Measurements from ENCODE around the gene SERTAD2.

The SERTAD2 gene

DNA sequence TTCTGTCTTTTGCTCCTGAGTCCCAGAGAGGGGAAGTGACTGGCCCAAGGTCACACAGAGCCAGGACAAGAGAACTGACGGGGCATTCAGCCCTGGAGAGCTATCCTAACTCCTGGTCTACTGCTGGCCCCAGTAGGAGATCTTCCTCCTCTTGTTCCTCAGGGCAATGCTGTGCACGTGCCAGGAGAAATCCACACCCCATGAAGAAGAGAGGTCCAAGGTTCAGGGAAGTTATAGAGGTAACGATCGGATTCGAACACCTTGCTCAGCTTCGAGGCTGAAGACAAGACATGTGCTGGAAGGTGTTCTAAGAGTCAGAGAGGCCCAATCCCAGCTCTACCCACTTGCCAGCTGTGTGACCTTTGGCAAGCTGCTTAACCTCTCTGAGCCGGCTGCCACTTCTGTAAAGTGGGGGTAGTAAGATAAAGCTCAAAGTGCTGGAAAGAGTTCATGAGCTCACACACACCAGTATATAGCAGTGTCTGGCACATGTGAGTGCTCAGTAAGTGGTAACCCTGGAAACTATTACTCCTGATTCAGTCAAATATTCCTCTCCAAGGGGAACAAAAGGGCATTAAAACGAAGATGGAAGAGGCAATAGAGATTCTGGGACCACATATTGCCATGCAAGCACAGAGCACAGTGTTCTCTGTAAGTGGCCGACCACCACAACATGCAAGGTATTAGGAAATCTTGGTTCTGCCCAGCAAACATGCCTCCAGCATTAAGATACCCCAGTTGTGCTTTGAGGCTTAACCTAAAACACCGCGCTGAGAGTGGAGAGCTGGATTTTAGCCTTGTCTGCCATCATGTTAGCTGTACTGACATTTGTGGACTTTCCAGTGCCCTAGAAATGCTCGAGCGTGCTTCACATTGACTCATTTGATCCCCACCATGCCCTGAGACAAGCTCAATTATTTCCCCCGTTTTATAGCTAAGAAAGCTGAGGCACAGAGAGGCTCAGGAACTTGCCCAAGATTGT is 25.6 kb downstream of the SERTAD2 start:
- DNase-seq (ENCODE audit: low spot score): no peak

DNA sequence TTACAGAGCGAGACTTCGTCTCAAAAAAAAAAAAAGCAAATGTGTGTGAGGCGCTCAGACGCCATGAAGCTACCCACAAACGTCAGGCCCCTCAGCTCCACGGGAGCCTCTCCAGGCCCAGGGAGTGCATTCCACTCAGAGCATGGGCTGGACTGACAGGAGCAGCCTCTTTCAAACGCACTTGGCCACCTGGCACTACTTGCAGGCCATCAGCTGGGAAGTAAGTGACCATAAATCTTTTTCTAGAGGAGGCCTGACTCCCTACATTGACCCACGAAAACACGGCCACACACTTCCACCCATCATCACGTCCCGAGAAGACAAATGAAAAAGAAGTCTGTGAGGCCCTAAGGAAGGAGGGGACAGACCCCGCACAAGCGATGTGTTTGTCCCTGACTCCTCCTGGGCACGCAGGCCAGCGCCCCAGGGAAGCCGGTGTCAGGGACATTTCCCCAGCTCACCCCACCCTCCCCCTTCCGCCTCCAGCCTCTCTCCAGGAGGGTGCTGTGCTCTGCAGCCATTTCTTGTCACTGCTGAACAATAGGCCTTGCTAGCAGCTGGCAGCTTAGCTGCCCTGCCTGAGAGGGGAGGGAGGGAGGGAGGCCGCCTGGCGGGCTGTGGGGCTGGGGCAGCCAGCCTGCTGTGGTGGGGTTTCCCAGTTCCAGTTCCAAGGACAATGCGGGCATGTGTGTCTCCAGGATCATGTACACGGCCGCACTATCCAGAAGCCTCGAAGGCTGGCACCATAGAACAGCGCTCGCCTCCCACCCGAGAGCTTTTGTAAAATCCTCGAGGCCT is 26.6 kb downstream of the SERTAD2 start:
- no peak for DNase-seq (ENCODE audit: low spot score)

DNA sequence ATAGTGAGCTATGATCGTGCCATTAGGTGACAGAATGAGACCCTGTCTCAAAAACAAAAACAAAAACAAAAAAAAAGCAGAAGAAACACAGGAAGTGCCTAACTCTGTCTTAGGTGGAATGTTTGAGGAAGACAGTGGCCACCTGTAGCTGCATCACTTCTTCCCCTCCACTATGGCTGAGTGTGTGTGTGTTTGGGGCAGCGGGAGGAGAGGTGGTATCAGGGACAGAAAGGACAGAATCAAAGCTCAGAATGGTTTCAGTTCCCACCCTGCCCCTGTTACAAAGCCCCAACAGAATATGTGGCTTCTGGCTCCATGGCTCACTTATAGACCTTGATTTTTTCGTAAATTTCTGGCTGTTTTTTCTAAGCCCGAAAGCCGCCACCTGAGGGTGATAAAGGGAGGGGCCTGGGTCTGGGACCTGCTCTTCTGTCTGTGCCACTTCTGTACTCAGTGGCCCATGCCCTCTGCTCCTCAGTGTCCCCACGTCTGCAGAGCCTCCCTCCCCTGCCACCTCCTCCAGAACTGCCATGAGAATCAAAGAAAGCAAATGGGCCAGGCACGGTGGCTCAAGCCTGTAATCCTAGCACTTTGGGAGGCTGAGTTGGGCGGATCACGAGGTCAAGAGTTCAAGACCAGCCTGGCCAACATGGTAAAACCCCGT is 27.4 kb downstream of the SERTAD2 start:
- no peak for DNase-seq (ENCODE audit: low spot score)

DNA sequence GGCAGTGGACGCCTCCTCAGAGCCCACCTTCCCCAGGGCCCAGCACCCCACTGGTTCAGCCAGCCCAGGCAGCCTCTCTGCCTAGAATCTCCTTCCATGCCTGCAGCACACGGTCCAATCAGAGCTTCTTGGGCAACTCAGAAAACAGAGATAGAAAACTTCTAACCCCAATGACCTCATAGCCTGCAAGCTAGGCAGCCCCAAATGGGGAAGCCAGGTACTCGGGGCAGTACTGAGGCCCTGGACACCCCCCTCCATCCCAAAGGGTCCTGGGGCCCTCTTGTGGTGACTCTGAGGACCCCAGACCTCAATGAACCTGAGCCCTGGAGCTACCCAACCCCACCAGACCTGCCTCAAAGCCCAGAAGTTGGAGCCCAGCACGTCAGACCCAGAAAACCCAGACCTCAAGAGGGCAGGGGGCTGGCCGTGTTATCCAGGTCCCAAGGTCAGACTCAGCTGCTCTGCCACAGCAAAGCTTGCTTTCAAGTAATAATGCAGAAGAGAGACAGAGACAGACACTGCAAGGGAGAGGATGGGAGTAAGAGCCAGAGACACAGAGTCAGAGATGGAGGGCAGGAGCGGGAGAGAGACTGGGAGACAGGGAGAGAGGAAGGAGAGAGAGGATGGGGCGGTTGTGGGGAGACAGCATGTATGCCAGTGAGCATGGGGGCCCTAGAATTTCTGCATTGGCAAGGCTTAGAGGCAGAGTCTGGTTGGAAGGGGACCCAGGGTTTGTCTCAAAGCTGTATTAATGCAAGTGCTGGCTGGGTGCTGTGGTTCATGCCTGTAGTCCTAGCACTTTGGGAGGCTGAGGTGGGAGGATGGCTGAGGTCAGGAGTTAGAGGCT is 28.2 kb downstream of the SERTAD2 start:
- no peak for DNase-seq (ENCODE audit: low spot score)

DNA sequence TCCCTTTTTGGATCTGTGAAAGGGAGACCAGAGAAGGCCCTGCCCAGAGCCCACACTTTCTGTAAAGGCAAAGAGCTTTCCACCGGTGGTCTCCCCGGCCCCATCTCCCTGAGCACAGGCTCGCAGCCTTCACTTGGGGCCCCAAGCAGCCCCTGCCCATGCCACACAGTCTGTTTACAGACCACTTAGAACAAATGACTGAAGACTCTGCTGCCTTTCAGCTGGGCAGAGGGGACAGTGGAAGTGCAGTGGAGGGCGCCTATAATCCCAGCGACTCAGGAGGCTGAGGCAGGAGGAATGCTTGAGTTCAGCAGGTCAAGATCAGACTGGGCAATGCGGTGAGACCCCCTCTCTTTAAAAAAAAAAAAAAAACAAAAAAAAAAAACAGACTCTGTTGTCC is 28.9 kb downstream of the SERTAD2 start:
- DNase-seq (ENCODE audit: low spot score): no peak

DNA sequence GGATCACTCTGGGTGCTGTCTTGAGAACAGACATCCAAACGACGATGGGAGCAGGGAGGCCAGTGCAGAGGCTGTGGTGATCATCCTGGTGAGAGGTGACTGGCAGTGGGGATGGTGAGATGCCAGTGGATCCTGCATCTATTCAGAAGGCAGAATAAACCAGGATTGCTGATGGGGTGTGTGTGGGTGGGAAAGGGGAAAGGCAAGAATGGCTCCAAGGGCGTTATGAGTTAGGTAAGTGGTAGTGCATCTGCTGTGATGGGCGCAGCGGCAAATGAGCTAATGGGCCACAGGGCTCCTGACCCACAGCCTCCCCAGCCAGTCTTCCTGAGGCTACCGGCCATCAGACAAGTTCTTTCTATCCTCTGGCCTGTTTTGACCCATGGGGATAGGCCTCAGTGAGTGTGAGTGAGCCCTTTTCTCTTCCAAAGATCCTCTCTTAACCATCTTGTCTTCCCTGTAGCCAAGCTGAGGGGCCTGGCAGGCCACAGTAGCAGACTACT is 29.6 kb downstream of the SERTAD2 start:
- no peak for DNase-seq (ENCODE audit: low spot score)

DNA sequence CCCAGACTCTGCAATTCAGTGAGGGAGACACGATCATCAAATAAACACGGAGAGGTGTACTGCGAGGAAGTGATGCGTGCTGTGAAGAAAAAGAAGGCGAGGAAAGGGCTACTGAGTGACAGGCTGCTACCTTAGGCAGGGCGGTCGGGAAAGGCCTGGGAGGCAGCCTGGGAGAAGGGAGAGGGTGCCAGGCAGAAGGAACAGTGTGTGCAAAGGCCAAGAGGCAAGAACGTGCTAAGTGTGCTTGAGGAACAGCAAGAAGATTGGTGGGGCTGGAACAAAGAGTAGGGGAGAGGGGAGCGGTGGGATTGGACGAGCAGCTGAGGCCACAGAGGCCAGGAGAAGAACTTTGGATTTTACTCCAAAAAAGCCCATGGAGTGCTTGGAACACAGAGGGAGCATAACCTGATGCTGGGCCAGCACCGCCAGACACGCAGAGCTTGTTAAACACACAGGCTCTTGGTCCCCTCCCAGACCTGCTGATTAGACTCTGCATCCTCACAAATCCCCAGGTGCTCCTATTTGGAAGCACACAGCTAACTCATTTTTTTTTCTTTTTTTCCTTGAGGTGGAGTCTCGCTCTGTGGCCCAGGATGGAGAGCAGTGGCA is 30.4 kb downstream of the SERTAD2 start:
- DNase-seq (ENCODE audit: low spot score): no peak

DNA sequence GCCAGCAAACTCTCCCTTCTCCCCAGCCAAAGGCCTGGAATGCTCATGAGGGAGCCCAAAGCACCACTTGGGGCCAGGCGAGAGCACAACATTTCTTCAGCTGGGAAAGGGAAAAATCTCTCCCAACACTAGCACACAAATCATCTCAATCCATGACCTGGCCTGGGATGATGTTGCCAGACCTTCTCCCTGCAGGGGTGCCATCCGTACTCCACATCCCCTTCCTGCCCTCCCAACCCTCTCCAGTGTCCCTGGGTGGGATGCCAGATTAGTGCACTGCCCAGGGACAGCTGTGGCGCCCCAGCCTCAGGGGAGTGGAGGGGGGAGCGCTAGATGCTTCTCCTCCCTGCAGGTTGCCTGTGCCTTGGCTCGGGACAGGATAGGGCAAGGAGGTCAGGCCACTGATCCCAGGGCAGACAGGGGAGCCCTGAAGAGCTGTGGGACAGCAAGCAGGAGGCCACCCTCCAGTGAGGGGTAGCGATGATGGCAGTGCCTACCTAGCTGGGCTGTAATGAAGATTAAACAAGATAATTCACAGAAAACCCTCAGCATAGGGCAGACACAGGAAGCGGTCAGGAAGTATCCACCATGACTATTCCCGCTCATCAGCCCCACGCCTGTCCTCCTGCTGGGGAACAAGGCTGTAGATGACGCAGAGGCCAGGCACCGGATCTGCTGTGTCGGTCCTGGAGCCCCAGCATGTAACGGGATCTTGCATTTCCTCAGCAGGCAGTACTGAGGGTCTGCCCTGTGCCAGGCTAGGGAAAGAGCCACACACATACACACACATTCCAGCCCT is 31.1 kb downstream of the SERTAD2 start:
- DNase-seq (ENCODE audit: low spot score): peak; percentile 61

DNA sequence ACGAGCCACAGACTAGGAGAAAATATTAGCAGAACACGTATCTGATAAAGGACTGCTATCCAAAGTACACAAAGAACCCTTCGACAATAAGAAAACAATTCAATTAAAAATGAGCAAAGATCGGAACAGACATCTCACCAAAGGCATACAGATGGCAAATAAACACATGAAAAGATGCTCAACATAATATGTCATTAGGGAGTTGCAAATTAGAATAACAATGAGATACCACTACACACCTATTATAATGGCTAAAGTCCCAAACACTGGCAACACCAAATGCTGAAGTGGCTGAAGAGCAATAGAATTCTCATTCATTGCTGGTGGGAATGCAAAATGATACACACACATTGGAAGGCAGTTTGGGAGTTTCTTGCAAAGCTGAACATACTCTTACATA is 33.1 kb downstream of the SERTAD2 start:
- DNase-seq (ENCODE audit: low spot score): no peak

DNA sequence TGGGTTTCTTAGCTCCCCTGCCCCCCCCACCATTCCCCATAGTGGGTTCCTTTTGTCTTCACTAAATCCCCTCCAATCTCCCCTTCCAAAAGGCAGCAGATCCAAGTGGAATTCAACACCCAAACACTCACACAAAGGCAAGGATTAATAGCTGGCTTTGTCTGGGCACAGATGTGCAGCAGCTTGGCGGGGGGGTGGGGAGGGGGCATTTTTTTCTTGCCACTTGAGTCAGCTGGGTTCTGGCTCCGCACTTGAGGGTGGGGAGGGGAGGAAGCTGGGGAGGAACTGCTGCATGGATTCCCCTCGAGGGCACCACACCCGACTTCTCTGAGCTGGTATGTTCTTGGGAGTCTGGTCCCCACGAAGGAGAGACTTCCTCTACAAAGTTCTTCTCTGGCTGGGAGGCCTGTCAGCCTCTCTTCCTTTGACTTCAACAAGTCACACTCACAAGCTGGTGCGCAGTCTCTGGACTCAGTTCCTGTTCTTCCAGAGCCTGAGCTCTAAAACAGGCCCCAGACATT is 36.0 kb downstream of the SERTAD2 start:
- DNase-seq (ENCODE audit: low spot score): no peak

DNA sequence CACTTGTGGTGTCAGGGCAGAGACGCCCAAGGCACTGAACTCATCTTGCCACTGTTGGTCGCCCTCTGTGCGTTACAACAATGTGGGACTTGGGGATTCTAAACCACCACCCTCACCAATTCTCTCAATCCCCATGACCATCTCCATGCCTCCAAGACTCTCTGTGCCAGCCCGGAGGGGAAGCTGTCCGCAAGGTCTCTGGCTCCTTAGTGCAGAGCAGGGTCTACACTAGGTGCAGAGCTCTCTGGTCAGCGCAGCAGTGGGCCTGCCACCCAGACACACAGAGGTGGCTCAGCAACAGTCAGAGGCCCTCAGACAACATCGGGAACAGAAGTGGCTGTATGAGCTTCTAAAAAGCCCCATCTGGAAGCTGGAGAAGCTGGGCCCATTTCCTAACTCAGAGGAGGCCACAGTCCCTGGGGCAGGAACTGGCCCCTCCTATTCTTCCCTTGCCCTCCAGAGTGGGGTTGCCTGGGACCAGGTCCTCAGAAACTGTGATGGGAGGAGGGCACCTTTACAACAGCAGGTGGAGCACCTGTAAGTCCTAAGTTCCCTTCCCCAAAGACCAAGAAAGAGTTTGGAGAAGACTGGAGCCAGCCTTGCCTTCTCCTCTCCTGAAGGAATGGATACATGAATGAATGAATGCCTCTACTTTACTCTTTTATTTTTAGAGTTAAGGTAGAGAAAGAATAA is 37.7 kb downstream of the SERTAD2 start:
- DNase-seq (ENCODE audit: low spot score): no peak

DNA sequence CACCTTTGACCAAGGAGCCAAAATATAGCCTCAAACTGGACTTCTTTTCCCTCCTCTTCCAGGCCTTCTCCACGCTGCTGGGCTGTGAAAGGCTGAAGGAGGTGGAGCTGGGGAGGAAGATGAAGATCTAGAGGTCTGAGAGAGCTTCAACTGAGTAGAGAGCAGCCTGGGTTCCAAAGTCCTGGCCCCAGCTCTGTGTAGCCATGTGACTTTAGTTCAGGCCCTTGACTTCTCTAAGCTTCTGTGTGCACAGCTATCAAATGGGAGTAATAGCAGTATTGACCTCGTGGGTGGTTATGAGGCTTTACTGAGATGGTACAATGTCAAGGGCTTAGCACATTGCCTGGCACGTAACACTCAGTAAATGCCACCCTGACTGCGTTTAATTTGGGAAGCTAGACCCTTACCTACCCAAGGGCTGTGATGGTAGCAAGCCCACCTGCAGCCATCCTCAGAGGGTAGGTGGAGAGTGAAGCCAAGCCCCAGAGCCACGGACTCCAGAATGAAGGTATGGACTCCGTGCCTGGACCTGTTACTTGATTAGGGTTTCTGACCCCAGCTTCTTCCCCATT is 38.4 kb downstream of the SERTAD2 start:
- DNase-seq (ENCODE audit: low spot score): no peak

DNA sequence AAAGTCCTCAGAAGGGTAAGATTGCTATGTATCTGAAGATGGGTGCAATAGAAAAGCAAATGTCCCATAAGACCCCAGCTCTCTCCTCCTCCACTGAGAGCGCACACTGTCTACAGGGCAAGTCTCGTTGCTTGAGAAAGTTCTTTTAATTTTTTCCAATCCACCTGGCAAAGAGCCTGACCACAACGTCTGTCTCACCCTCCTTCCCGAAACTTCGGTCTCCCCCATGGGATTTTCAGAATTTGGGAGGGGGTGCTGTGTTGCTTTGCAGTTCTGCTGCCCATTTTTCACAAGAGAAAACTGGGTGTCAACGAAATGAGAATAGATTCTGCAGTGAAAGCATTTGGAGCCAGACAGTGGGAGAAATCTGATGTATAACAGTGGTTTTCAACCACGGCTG is 40.4 kb downstream of the SERTAD2 start:
- no peak for DNase-seq (ENCODE audit: low spot score)

DNA sequence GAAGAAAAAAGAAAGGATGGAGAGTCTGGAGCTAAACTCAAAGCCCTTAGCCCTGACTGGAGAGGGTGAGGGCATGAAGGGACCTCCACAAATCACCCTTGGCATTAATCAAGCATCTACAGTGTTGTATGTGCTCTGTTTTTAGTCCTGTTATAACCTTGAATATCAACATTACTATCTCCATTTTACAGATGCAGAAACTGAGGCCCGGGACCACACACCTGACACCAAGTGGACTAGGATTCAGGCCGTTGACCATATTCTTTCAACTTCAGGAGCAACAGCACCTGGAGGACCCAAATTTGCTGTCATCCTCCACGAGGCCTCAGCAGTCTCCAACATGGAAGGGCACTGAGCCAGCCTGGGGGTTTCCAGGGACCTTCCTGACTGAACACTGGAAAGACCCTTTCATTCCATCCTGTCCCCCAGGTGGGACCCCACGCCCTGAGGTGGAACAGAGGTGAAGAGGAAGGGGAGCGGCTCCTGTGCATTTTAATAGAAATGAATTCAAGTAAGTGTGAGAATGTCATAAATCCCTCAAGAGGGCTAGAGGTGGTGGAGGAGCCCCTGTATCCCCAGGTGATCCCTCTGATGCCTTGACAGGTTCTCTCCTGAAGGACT is 41.0 kb downstream of the SERTAD2 start:
- no peak for DNase-seq (ENCODE audit: low spot score)

DNA sequence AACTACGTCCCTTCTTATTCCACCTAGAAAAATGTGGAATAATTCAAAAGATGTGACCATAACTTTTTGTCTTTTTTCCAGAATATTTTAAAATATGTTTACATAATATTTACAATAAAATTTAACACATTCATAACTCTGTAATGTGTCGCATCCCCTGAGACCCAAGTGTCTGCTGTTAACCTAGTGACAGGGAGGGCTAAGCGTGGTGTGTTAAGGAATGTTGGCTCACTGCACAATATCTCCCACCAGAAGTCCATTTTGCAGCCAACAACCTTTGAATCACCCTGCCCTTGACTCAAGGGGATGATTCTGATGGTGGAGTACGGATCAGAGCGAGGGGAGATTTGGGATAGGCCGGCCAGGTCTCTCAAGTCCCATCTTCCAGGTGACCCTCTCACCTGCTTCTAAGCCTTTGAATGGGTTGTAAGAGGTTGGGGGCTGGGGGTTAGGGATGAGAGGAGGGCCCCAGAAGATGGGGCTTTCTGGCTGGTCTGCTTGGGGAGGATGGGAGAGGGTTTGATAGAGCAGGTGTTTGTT is 43.3 kb downstream of the SERTAD2 start:
- DNase-seq (ENCODE audit: low spot score): no peak

DNA sequence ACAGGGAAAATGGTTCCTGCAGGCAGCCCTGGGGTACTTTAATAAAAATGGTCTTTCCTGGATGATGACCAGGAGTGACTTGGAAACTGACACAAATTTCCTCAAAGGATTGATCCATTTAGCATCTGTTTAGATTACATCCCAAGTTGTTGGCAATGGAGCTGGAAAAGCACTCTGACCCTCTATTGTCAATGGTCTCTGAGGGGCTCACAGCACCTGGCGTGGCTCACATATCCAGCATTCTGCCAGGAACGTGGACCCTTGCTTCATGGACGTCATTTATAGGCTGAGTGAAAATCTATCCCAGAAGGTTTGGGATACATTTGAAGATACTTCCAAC is 43.8 kb downstream of the SERTAD2 start:
- no peak for DNase-seq (ENCODE audit: low spot score)

DNA sequence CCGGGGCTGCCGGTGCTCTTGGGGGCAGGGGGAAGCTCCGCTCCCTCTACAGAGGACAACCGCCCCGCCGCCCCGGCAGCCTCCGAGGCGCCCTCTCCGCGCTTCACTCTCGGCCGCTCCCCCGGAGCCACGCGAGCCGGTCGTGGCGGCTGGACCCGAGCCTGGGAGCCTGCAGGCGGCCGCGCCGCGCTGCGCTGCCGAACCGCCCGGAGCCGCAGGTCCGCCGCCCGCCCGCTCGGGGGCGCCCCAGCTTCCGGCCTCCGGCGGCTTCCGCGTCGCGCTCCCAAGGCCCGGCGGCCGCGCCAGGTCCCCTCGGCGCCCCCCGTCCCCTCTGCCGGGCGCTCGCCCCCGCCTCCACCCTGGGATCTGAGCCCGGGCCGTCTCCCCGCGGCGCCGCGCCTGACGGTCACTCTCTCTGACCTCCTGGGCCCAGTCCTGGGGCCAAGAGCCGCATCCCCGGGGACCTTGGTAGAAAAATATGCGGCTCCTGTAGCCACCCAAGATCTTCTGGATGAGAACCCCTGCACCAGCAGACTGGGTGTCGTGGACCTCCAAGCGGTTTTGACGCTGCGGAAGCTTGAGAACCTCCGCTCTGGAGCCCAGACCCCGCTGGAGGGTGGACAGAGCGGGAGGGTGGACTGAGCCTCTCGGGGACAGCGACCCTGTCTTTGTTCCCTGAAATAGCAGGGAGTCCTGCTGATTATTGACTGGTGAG is 44.3 kb downstream of the SERTAD2 start:
- DNase-seq (ENCODE audit: low spot score): no peak

DNA sequence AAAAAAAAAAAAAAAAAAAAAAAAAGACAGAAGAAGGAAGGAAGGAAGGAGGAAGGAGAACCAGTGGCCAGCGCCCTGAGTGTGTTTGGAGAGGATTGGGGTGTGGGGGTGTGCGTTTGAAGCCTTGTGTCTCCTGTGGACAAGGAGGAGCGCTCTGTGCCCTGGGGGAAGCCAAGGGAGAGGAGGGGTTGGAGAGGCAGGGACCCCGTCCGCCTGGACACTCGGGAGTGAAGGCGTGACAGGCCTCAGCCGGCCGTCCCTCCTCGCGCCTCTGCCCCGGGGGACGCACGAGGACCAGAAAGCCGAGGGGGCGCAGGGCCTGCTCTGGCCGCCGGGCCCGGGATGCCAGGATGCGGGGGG is 44.9 kb downstream of the SERTAD2 start:
- DNase-seq (ENCODE audit: low spot score): no peak

Data from cerebellar cortex (tissue), 1 donor.